SK-N-SH treated with all-trans-retinoic acid at 6 μM for 48 hours (cell line): Measurements from ENCODE around the gene N4BP2L1.
"Not testable (repeated sequence)": the region's sequence is repeated elsewhere in the genome, so short reads cannot be mapped to it uniquely, and the experiment has no call there.

ENCODE experiments used
- ATAC-seq: fragments of 200-7000 bp; cut with Tn5 transposase; 3 replicates; pipeline ENCODE4 v1.9.1; 2020; ENCODE audit warnings: mild to moderate bottlenecking, moderate library complexity
- ARNTL ChIP-seq: fragments of 450-650 bp; formaldehyde crosslinking; IDR thresholded peaks from 2 replicates; pipeline ENCODE4 v1.5.0; 2020; ENCODE audit warnings: low read depth, mild to moderate bottlenecking, moderate library complexity, borderline replicate concordance
- BACH2 ChIP-seq: fragments of 250-450 bp; sonication (Bioruptor Pico); IDR thresholded peaks from 2 replicates; pipeline ENCODE4 v1.9.0; 2021; ENCODE audit warnings: mild to moderate bottlenecking, borderline replicate concordance
- CREB5 ChIP-seq: fragments of 250-450 bp; sonication (Bioruptor Pico); IDR thresholded peaks from 2 replicates; pipeline ENCODE4 v1.5.1; 2020; ENCODE audit warnings: low read depth, mild to moderate bottlenecking, moderate library complexity
- CSRNP3 ChIP-seq: fragments of 250-450 bp; sonication (Bioruptor Pico); IDR thresholded peaks from 2 replicates; pipeline ENCODE4 v1.5.1; 2021; ENCODE audit warnings: mild to moderate bottlenecking, moderate library complexity
- ESRRG ChIP-seq: fragments of 250-450 bp; sonication (Bioruptor Pico); IDR thresholded peaks from 2 replicates; pipeline ENCODE4 v1.6.1; 2021; ENCODE audit warnings: mild to moderate bottlenecking
- GLIS3 ChIP-seq: fragments of 250-450 bp; sonication (Bioruptor Pico); IDR thresholded peaks from 2 replicates; pipeline ENCODE4 v1.5.0; 2020; ENCODE audit warnings: mild to moderate bottlenecking, moderate library complexity
- OSR1 ChIP-seq: fragments of 250-450 bp; sonication (Bioruptor Pico); IDR thresholded peaks from 2 replicates; pipeline ENCODE4 v1.8.0; 2022; ENCODE audit warnings: moderate library complexity, mild to moderate bottlenecking, inconsistent platforms
- PPARA ChIP-seq: fragments of 250-450 bp; sonication (Bioruptor Pico); IDR thresholded peaks from 2 replicates; pipeline ENCODE4 v1.5.0; 2020; ENCODE audit warnings: mild to moderate bottlenecking, borderline replicate concordance
- SNAI2 ChIP-seq: fragments of 250-450 bp; sonication (Bioruptor Pico); IDR thresholded peaks from 2 replicates; pipeline ENCODE4 v1.5.0; 2020; ENCODE audit warnings: mild to moderate bottlenecking, moderate library complexity
- TCF4 ChIP-seq: fragments of 250-450 bp; sonication (Bioruptor Pico); IDR thresholded peaks from 2 replicates; pipeline ENCODE4 v1.8.0; 2021; ENCODE audit warnings: mild to moderate bottlenecking, moderate library complexity, borderline replicate concordance
- TOX ChIP-seq: fragments of 250-450 bp; sonication (Bioruptor Pico); IDR thresholded peaks from 2 replicates; pipeline ENCODE4 v1.8.0; 2021; ENCODE audit warnings: mild to moderate bottlenecking, moderate library complexity, borderline replicate concordance
- ZFP30 ChIP-seq: fragments of 450-650 bp; formaldehyde crosslinking; IDR thresholded peaks from 2 replicates; pipeline ENCODE4 v1.5.0; 2022; ENCODE audit warnings: mild to moderate bottlenecking, moderate library complexity
- ZNF565 ChIP-seq: fragments of 450-650 bp; formaldehyde crosslinking; conservative IDR thresholded peaks from 2 replicates; pipeline ENCODE4 v1.5.0; 2020; ENCODE audit warnings: low read depth, mild to moderate bottlenecking, moderate library complexity
- ZNF70 ChIP-seq: fragments of 450-650 bp; formaldehyde crosslinking; IDR thresholded peaks from 2 replicates; pipeline ENCODE4 v1.5.0; 2020; ENCODE audit warnings: mild to moderate bottlenecking, moderate library complexity
- TF ChIP-seq, protein P1 (sequence below): fragments of 250-450 bp; sonication (Bioruptor Pico); IDR thresholded peaks from 2 replicates; pipeline ENCODE4 v1.8.0; 2020; ENCODE audit warnings: mild to moderate bottlenecking, moderate library complexity, borderline replicate concordance
- TF ChIP-seq, protein P2 (sequence below): fragments of 250-450 bp; sonication (Bioruptor Pico); IDR thresholded peaks from 2 replicates; pipeline ENCODE4 v1.5.0; 2020; ENCODE audit warnings: mild to moderate bottlenecking, moderate library complexity

Gene N4BP2L1

DNA sequence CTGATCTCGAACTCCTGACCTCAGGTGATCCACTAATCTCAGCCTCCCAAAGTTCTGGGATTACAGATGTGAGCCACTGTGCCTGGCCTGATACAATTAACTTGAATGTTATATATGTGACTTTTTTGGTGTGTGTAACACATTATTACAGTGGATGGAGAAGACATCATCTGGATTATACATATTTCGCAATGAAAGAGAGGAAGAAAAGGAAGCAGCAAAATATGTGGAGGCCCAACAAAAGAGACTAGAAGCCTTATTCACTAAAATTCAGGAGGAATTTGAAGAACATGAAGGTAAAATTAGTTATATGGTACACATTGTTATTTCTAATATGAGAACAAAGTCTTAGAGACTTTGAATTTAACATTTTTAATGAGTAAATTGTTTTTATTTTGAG lies 57.1 kb downstream of the N4BP2L1 start:
- TF ChIP-seq ZFP30 (CRISPR knock-in tag): no peak
- ATAC-seq: no peak

- ATAC-seq: no peak
- TF ChIP-seq BACH2 (CRISPR knock-in tag) (no peak), CSRNP3 (no peak), SNAI2 (no peak), ZFP30 (CRISPR knock-in tag) (no peak), ESRRG (CRISPR knock-in tag) (no peak), TOX (CRISPR knock-in tag) (no peak), TCF4 (CRISPR knock-in tag) (no peak), ZNF70 (CRISPR knock-in tag) (no peak)
- TF ChIP-seq, protein P1, sequence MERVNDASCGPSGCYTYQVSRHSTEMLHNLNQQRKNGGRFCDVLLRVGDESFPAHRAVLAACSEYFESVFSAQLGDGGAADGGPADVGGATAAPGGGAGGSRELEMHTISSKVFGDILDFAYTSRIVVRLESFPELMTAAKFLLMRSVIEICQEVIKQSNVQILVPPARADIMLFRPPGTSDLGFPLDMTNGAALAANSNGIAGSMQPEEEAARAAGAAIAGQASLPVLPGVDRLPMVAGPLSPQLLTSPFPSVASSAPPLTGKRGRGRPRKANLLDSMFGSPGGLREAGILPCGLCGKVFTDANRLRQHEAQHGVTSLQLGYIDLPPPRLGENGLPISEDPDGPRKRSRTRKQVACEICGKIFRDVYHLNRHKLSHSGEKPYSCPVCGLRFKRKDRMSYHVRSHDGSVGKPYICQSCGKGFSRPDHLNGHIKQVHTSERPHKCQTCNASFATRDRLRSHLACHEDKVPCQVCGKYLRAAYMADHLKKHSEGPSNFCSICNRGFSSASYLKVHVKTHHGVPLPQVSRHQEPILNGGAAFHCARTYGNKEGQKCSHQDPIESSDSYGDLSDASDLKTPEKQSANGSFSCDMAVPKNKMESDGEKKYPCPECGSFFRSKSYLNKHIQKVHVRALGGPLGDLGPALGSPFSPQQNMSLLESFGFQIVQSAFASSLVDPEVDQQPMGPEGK (CRISPR knock-in tag): no peak
Observed at GRCh38 chr13:32362574-32362973, 65.4 kb downstream of the N4BP2L1 start.

DNA sequence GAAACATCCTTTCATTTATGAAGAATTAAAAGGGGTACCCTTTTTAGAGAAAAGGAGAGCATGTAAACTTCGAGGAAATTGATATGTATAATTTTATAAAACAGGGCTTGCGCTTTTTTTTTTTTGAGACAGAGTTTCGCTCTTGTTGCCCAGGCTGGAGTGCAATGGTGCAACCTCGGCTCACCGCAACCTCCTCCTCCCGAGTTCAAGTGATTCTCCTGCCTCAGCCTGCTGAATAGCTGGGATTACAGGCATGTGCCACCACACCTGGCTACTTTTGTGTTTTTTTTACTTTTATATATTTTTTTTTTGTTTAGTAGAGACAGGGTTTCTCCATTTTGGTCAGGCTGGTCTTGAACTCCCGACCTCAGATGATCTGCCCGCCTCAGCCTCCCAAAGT lies 72.0 kb downstream of the N4BP2L1 start:
- not testable (repeated sequence) for ATAC-seq

DNA sequence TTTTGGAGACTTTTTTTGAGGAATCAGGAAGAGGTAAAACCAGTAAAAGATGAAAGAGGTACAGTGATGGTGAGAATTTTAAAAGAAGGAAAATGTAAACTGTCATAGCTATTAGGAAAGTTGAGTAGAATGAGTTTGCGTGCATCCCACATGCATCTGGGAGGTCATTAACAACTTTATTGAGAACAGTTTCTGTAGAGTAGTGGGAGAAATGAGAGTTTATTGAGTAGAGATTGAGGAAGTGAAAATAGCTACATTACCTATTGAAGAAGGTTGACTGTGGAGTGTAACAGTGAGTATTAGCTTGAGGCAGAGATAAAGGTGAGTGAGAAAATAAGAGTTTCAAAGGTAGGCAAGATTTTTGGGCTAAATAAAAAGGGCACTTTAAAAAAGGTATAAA lies 73.9 kb downstream of the N4BP2L1 start:
- ATAC-seq: no peak

GRCh38 chr13:32350839-32351441 lies 77.0 kb downstream of the N4BP2L1 start:
- ATAC-seq: not testable (repeated sequence)

More for the DNA sequence above, 73.9 kb downstream of the N4BP2L1 start:
- TF ChIP-seq ZFP30 (CRISPR knock-in tag) (no peak), SNAI2 (no peak), OSR1 (no peak), TOX (CRISPR knock-in tag) (no peak), CREB5 (CRISPR knock-in tag) (no peak), ARNTL (CRISPR knock-in tag) (no peak), CSRNP3 (no peak), ZNF70 (CRISPR knock-in tag) (no peak), TCF4 (CRISPR knock-in tag) (no peak), ZNF565 (CRISPR knock-in tag) (no peak), PPARA (no peak), GLIS3 (CRISPR knock-in tag) (no peak), BACH2 (CRISPR knock-in tag) (no peak)
- TF ChIP-seq, protein P1 (CRISPR knock-in tag): no peak
- TF ChIP-seq, protein P2, sequence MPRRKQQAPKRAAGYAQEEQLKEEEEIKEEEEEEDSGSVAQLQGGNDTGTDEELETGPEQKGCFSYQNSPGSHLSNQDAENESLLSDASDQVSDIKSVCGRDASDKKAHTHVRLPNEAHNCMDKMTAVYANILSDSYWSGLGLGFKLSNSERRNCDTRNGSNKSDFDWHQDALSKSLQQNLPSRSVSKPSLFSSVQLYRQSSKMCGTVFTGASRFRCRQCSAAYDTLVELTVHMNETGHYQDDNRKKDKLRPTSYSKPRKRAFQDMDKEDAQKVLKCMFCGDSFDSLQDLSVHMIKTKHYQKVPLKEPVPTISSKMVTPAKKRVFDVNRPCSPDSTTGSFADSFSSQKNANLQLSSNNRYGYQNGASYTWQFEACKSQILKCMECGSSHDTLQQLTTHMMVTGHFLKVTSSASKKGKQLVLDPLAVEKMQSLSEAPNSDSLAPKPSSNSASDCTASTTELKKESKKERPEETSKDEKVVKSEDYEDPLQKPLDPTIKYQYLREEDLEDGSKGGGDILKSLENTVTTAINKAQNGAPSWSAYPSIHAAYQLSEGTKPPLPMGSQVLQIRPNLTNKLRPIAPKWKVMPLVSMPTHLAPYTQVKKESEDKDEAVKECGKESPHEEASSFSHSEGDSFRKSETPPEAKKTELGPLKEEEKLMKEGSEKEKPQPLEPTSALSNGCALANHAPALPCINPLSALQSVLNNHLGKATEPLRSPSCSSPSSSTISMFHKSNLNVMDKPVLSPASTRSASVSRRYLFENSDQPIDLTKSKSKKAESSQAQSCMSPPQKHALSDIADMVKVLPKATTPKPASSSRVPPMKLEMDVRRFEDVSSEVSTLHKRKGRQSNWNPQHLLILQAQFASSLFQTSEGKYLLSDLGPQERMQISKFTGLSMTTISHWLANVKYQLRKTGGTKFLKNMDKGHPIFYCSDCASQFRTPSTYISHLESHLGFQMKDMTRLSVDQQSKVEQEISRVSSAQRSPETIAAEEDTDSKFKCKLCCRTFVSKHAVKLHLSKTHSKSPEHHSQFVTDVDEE (CRISPR knock-in tag): no peak
